NCI-H1694 treated with DMSO at 0.1 percent for 48 hours (cell line): Measurements from ENCODE around the gene GPC6.

Experiments
- DNase-seq: peaks from one replicate; lab custom pipeline; 2025; lab: John Stamatoyannopoulos, UW

Gene GPC6

DNA sequence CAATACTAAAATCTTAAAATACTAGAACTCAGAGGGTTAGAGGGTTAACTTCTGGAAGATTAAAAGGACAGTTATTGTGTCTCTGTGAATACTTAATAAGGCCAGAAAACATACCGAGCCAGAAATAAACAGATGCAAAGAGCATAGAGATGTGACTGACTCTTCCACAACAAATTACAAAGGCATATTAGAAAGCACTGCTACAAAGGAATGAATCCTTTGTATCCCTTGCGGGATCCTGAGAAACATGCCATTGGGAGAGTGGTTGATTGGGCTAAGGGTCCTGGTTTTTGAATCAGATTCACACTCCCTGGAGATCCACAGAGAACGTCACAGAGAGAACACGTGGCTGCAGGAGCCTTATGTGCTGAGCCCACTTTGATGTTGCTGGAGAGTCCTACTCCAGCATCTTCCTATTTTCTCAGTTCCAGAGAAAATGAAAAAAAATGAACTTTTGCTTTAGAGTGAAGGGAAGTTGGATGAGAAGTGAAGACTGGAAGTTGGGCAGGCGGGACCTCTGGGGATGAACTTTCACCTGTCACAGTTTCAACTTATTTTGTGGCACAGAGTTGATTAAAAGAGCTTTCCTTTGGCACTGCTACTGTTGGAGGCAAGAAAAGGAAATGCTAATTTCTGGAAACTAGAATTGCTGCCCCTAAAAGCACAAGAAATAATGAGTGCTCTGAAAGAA lies 943.0 kb downstream of the GPC6 start:
- no peak for DNase-seq

DNA sequence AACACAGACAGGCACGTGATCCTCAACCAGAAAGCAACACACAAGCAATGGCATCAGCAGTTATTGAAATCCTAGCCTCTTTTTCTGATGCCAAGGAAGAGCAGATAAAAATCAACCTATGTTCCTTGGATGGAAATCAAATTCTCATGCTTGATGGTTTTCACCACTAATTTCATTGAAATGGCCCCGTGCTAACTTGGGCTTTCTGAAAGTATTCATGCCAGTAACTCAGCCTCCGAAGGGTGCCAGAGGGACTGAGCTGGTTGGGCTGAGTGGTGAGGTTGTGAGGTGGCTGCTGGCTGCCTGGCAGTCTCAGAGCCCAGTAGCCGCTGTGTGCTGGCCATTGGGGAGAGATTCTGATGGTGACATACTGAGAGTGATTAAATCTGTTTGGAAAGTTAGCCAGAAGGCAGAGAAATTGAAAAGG lies 943.6 kb downstream of the GPC6 start:
- DNase-seq: no peak

DNA sequence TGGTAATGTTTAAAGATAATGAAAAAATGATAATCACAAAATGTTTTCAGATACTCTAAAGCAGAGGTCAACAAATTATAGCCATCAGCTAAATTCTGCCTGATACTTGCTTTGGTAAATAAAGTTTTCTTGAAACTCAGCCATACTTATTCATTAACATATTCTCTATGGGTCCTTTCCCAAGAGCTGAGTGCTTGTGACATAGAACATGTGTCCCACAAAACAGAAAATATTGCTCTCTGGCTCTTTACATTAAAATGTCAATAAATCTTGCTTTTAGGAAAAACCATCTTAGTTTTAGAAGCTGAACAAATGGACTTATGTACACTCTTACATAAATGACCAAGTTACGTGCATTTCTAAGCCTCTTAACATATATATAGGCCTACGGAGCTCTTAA lies 945.8 kb downstream of the GPC6 start:
- DNase-seq: no peak

DNA sequence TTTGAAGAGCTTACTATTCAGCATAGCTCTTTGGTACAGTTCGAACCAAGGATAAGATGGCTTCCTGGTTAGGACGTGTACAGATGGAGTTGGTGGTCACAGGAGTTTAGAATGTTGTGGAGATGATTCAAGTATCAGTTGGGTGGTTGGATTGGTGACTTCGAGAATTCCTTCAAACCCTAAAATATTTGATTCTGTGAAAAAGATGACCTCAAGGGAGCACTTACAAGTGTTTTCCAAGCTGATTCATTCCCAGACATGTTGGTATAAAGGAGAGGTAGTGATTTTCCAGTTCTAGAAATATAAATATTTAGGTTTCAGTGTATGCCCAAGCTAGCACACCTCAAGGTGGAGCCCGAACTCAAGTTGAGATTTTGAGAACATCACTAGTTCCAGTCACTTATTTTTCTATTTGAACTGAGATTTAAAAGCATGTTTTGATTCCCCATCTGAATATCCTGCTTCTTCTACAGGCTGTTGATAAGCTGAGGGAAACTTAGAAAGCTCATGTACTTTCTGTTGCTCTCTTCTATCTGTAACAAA lies 946.8 kb downstream of the GPC6 start:
- no peak for DNase-seq

DNA sequence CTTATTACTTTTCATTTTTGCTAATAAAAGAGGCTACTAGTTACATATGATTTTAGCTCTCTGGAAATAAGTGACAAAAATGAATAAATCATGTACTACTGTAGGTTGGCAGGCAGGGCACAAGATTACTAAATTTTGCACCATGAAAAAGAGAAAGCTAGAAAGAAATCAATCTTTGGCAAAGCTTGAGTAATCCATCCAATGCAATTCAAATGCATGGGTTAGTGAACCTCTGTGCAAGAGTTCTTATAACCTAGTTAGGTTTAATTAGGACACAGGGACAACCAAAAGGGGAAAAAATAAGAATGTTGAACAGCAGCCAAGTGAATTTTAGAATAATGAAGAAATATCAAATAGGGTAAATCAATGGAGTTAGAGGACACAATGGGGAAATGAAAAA lies 947.4 kb downstream of the GPC6 start:
- no peak for DNase-seq

DNA sequence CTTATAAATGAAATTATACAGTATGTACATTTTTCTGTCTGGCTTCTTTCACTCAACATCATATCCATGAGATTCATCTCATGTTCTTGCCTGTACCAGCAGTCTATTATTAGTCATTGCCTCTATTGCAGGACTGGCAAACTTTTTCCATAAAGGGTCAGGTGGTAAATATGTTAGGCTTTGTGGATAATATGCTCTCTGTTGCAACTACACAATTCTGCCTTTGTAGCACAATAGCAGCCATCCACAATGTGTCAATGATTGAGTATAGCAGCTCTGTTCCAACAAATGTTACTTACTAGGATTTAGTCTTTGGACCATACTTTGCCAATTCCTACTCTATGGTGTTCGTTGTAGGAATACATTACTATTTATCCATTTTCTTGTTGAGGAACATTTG lies 948.5 kb downstream of the GPC6 start:
- DNase-seq: no peak

DNA sequence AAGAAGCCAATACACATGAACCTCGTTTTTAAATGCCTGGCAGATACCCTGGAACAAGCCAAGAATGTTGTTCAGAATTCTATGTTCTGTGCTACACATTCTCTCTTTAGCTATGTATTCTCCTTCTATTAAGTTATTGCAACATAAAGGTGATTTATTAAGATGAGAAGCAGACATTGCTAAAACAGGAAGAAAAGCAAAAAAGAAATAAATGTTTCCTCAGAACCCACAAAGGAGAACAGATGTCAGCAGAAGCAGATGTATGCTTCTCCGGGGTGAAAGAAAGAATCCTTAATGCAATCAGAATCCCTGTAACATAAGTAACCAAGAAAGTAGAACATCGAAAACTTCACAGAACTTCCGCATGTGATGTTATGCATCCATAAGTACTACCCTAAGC lies 950.0 kb downstream of the GPC6 start:
- DNase-seq: no peak

DNA sequence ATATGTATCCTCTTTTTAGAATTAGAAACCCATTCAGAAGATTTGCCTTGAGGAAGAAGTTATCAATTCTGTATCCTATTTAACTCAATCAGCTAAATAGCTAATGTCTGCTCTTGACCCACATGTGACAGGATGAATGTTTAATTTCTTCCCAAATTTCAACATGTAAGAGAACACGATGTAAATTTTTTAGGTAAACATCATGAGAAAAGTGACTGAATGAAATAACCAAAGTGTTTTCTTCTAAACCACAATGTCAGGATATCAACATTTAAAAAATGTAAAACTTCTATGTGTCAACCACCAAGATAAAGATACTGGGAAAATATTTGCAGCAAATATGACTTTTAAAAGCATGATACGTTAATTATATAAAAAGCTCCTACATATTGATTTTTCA lies 950.4 kb downstream of the GPC6 start:
- no peak for DNase-seq

DNA sequence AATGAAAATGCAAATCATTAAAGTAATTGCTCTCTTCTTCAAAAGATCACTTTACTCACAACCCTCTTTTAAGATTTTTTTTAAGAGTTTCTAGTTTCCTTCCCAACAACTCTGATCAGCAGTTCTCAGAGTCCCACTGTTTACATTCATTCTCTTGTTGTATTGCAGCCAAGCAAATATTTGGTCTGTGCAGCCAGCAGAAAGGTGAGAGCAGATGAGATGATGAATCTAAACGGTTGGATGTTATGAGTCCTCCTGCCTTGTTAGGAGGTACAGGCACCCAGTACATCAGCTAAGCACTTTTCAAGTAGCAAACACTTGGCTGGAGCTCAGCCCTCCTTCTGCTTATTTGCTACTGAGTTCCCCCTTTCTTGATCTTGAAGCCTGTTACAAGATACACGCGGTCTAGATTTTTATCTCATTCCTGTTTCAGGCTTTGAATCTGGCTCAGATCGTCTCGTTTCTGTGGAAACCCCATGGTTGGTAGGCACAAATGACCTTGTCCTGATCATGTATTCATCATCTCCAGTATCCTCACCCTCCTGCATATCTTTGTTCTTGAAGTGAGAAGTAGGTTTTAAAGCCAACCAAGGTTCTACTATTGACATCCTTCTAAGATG lies 952.1 kb downstream of the GPC6 start:
- DNase-seq: no peak

DNA sequence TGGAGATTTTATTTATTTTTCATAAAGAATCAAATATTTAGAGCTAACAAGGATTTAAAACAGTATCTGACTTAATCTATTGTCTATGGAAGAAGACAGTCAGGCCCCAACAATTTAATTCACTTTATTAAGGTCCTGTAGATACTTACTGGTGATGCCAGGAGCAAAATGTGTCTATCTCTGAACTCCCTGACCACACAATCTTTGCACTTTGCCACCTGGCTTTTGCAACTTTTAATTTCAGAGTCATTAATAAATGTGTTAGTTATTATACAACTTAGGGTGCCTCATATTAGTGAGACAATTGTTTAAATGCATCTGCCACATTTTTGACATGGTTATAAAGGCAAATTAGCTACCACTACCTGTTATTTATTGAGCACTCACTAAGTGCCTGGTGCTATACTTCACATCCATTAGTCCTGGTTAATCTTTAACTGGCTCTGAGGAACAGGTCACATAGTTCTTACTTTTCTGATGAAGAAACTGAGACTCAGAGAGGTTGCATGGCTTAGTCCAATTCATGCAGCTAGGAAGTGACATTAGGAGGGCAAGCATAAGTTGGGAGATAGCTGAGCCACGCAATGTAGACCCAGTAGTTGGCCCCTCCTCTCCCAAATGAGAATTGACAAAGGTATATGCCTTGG lies 955.0 kb downstream of the GPC6 start:
- DNase-seq: no peak

DNA sequence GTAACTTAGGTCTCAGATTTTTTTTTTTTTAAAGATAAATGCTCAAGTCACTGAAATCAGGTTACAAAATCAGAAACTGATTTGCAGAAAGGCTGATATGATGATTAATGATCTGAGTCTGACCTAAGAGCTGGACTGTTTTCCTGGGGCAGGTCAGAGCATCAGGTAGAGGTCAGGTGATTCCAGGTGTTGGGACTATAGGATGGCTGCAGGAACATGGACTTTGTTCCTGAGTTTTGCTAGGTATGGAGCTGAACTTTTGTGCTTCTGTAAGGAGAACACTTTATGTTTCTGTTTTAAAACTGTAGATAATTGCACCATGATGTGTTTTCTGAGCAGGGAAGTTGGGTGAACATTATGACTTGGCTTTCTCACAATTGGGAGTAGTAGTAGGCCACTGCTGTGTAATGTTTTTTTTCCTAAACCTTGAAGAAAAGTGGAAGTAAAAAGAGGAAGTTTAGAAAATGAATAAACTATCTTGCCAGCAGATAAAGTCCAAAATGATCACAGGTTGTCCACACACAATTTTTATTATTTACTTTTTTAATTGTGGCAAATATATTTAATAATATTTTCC lies 955.7 kb downstream of the GPC6 start:
- DNase-seq: no peak

DNA sequence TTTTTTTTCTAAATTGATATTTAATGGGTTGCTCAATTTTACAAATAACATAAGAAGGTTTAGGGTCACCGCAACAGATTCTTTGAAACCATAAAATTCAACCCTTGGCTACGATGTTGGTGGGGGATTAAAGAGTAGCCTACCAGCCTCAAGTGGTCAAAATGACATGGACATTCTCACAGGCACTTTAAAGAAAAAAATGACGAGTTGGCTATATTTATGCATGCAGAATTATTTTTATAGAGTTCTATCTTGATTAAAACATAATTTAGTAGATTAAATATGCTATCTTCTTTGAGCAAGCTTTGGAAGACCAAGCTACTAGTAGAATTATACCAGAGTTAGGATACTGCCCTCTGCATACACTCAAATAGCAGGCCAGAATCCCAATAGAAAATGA lies 959.9 kb downstream of the GPC6 start:
- DNase-seq: no peak

DNA sequence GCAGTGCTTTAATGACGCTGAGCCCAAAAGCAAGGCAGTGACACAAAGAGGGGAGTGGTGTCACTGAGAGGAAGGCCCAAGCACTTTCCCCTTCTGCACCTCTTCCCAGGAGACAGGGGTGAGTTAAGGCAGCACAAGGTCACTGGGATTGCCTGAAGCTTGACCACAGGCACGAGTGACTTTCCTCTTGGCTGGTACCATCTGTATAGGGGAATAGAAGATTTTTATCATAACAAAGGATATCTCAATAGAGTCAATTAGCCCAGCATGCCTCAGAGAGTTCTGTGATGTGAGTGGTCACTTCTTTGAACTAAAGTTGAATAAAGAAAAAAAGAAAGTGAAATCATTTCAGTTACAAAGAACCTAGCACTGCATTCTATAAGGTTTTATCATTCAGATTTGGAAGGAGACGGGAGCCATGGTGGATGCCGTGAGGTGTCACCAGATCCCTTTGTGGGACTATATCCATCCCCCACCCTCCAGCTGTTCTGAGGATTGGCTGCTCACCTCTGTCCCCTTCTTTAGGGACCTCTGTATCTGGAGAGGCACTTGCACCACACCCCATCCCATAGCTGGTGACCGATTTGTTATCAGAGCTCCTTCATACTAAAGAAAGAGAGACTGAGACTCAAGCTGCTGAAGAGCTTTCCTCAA lies 961.7 kb downstream of the GPC6 start:
- no peak for DNase-seq

DNA sequence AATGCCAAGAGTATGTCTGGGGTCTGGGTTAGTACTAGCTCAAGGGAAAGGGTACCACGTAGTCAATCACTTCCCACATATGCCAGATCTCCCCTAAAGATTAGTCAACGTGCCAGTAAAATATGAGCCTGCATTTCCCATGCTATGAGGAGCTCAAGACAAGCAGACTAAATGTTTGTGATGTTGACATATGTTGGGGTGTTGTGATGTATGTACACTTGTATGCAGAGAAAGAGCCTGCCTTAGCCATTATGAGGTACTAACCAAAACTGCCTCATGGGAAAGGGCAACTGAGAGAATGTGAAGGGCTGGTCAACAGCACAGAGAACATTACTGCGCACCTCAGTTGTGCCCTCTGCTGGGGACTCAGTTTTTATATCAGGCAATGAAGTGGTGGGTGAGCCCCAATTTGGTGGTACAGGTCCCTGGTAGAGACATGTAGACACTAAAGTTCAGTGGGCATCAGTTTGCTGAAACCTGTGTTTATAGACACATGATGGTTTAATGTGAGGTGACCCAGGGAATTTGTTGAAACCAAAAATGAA lies 965.9 kb downstream of the GPC6 start:
- DNase-seq: no peak

DNA sequence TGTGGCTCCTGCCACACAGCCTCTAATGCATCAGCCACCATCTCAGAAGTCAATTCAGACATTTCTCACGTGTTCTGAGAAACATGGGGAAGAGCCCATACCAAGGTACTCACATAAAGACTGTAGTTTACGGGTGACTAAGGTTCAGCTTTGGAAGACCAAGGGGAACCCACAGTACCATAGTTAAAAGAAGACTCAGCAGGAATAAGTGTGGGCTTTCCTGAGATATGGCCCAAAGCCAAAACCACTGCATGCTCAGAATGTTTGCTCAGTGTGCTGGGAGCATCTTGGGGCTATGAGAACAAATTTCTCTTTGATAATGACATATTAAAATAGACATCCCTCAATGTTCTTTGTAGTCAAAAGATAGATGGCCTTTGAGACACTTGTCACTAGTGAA lies 969.1 kb downstream of the GPC6 start:
- no peak for DNase-seq

DNA sequence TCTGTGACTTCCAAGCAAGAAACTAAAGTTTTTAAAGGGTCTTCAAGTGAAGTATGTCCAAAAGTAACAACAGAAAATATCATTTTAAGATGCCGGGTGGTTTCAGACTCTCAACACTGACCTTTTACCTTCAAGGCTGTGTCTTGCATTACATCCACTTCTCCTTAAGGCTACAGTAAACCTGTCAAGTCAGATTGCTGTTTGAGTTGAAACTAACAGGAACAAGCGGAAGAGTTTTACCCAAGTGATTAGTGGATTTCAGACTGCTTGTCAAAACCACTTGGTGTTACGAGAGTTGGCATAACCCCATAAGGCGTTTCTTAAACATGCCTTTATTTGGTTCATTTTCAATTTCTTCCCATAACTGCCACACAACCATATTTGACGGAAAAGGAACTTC lies 969.8 kb downstream of the GPC6 start:
- no peak for DNase-seq

DNA sequence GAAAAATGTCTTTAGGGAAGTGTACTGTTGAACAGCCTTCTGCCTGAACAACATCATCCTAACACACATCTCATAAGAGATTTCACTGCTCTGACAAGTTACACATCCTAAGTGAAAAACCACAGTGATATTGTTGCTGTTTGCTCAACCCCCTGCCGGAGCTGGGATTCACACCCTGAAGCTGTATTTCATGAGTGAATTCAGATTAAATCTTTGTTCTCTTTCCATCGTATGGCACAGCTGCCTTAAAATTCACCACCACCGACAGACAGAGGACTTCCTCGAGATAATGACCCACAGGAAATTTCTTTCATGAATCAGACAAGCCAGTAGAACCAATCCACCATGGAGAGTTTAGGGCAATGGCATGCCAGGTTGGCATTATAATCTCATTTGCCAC lies 972.1 kb downstream of the GPC6 start:
- DNase-seq: no peak

DNA sequence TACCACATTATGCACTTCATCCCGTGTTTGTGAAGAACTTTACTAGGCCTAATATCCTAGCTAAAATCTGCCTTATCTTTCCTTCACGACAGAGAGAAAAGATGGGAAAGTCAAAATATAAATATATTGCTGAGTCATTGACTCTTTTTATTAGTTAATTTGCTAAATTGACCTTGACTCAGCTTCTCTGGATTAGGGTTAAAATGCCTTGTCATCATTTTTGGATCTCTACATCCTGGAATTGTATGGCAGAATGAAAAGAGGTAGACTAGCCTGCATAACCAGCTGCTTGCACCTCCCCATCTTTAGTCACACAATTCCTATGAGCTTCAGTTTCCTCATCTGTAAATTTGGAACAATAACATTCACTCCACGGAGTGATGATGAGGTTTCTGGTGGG lies 972.5 kb downstream of the GPC6 start:
- DNase-seq: no peak

DNA sequence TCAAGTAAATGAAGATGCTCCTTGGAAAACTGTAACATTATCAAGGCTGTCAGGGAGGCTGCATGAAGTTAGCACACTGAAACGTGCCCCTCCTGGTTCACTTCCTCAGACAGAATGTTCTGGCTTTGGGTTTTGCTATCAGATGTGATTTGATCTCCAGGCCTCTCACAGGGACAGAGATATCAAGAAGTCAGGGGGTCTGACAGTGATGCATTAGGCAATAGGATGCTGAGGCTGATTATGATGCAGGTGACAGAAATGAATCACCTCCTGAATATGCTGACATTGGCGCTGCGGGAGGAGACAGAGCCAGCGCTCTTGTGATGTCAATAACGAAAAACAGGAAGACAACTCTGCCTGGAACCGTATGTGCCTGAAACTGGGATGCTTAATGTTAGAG lies 974.4 kb downstream of the GPC6 start:
- no peak for DNase-seq

DNA sequence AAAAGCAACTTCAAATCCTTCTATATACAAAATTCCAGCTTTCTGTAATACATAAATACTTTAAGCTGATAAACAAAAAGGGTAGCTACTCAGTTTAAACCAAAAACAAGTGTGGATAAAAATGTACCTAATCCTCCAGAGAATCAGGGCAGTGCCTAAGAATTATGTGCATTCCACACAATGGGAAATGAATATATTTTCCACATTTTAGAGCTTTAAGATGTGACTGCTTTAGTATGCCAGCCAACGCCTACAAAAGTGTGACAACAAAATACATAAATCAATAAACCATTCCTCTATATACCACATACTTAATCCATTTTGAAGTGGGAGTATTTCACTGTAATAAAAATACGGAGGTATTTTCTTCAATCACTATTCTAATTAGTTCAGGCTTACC lies 977.6 kb downstream of the GPC6 start:
- no peak for DNase-seq

DNA sequence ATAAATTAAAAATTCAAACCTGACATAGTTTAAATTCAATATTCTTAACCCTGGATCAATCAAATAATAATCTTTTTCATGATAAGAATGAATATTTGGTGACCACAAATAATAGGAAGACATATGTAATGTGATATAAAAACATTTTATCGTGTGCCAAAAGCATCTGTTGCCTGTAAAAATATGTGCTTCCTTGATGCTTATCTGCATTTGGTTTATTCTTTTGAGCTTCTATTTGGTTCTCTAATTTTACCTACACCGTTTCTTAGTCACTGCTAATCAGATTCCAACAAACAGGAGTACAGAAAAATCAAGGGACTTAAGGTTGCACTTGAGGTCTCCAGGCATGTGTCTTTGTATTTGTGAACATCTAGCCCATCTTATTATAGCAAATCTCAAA lies 978.3 kb downstream of the GPC6 start:
- no peak for DNase-seq

DNA sequence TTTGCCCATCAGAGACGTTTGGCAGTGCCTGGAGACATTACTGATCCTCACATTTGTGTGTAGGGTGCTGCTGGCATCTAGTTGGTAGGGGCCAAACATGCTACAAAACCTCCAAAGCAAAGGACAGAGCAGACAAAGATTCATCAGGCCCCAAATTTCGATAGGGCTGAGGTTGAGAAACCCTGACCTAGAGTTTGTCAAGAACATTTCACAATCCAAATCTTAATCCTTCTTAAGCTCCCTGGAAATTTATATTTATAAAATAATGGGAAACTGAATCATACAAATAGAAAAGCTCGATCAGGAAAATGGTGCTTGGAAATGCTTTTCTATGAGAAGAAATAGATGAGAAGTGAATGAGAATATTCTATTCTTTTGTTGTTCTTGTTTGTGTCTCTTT lies 979.3 kb downstream of the GPC6 start:
- DNase-seq: no peak
